Heart right ventricle (tissue), 16 donors: Measurements from ENCODE around the gene FAM229A. TPM values are rescaled to one million over a fixed set of nuclear protein-coding genes. Genes with fewer than 3 reads are reported as not detected.

ENCODE experiments used
- ATAC-seq, 8 donors: fragments of 200-7000 bp; cut with Tn5 transposase; one replicate each; pipeline ENCODE4 v1.9.1; 2020; ENCODE audit warnings: mild to moderate bottlenecking in 8 of 8, moderate library complexity in 8 of 8, moderate number of reproducible peaks in 1 of 8
- DNase-seq, 2 donors: peaks; one replicate each; pipeline ENCODE4 v3.0.0-alpha.2; 2020
- H3K27ac ChIP-seq, 10 donors: fragments of 200-600 bp; sonication (generic) in 2 of 10; one replicate each; pipeline versions ENCODE4 v1.5.0 to v1.8.0; 2020 to 2022; ENCODE audit warnings: mild to moderate bottlenecking in 3 of 10
- H3K27me3 ChIP-seq, 7 donors: fragments of 200-600 bp; one replicate each; pipeline ENCODE4 v1.8.0; 2021 to 2022; ENCODE audit warnings: mild to moderate bottlenecking in 2 of 7
- H3K36me3 ChIP-seq, 9 donors: fragments of 200-600 bp; sonication (generic) in 1 of 9; one replicate each; pipeline versions ENCODE4 v1.5.0 to v1.8.0; 2020 to 2022; ENCODE audit warnings: mild to moderate bottlenecking in 2 of 9
- H3K4me1 ChIP-seq, 9 donors: fragments of 200-600 bp; sonication (generic) in 1 of 9; one replicate each; pipeline versions ENCODE4 v1.5.0 to v1.8.0; 2020 to 2022; ENCODE audit warnings: mild to moderate bottlenecking in 4 of 9
- H3K4me3 ChIP-seq, 10 donors: fragments of 200-600 bp; sonication (generic) in 2 of 10; one replicate each; pipeline versions ENCODE4 v1.5.0 to v1.8.0; 2020 to 2022; ENCODE audit warnings: mild to moderate bottlenecking in 7 of 10, moderate library complexity in 2 of 10
- H3K9me3 ChIP-seq, 11 donors: fragments of 200-600 bp in 10 of 11; sonication (generic) in 2 of 11; one replicate each; pipeline versions ENCODE4 v1.5.0 to v1.8.0; 2013 to 2022; ENCODE audit warnings: mild to moderate bottlenecking in 2 of 11, control low read depth in 1 of 11, moderate library complexity in 1 of 11
- CTCF ChIP-seq, 9 donors: fragments of 200-600 bp; sonication (generic) in 2 of 9; IDR thresholded peaks; one replicate each; pipeline versions ENCODE4 v1.5.0 to v1.8.0; 2021 to 2022; ENCODE audit warnings: antibody characterized with exemption in 9 of 9, mild to moderate bottlenecking in 5 of 9, moderate library complexity in 1 of 9
- whole genome bisulfite sequencing, 2 donors: extraction: QIAGEN DNeasy Blood & Tissue Kit; methylation state at CpG; one replicate each; pipeline ENCODE4 v1.1.7; 2013; ENCODE audit warnings: inconsistent platforms in 1 of 2; 5-methylcytosine and 5-hydroxymethylcytosine counted together
- intact Hi-C, 10 donors: fragments of 100-400 bp; cut with DNase I; formaldehyde crosslinking; loops; one replicate each; pipeline versions ENCODE4 v1.11.1 to v1.14.2; 2022
- polyA plus RNA-seq, 2 donors: library from polyadenylated mRNA; stranded (reverse); fragments of 200-250 nt; gene quantifications; one replicate each; pipeline ENCODE4 v1.2.3, GENCODE V29; 2013
- total RNA-seq, 10 donors: library from RNA; stranded (reverse); fragmentation: NEBNext Ultra II Directional in 3 of 10; extraction: Animal tissue kit (Norgen Biotek cat#: 25700) in 3 of 10; gene quantifications; one replicate each; pipeline versions ENCODE4 v1.2.1 to v1.2.4, GENCODE V29; 2021 to 2023
- donor health status: Arrhythmogenic right ventricular cardiomyopathy.
- donor health status: ischemic (EF 13 %, LVEDD 7.1; RV severe dilation, severe dysfunction).
- donor health status: healthy with polysubstance abuse.
- donor health status: DM: no; HTN: yes; CAD: no.
- donor health status: DM: no; HTN: no; CAD: no.
- donor health status: ischemic (EF 25% LVEDD 6.9; RV normal size, moderate dysfunction).
- donor health status: ischemic (EF 25% LVEDD 5.7; RV mildly dilated, moderate dysfunction).
- donor health status: healthy.
- donor health status: DM: yes; HTN: yes; CAD: no.
- donor health status: Ischemic cardiomyopathy.
- donor health status: ischemic (EF 35%, LVEDD 5.7; RV mildly dilated, moderate dysfunction).
- donor health status: nonischemic (EF 11% LVEDD 7.7; RV severe dilation, severe dysfunction).
- donor health status: DM: yes; HTN: yes; CAD: no.
- donor health status: PGD.
- donor health status: ischemic (EF 29% LVEDD 5.4; RV normal size, mild dysfunction).
- donor health status: nonischemic (EF 23%, LVEDD 6.1; RV moderate dilation, normal function).

The FAM229A gene
- total and polyA plus RNA-seq, 12 donors: 0.93 to 13.4 (median 2.3) TPM

- 84 to 85% methylated on average over 6 of the region's 6 CpGs for WGBS, 2 donors
- Histone ChIP-seq H3K4me1 (peaks cover 7 to 19% (median 16%) of the 10 kb centered on the region in 9 donors), H3K27me3 (peaks cover 0 to 18% (median 0%) of the 10 kb centered on the region in 7 donors), H3K27ac (no peak overlapping the region), H3K4me3 (no peak overlapping the region), H3K36me3 (peaks cover 0 to 76% (median 51%) of the 10 kb centered on the region in 9 donors), H3K9me3 (no peaks in the 10 kb centered on the region)
- no peak for DNase-seq
- ATAC-seq: no peak
- no peak for TF ChIP-seq CTCF (IDR thresholded peaks at IDR 0.05)
- intact Hi-C loops: no loop called here
Observed at GRCh38 chr1:32365445-32365844, 3.2 kb upstream of the FAM229A start.

GRCh38 chr1:32364836-32365235, 2.6 kb upstream of the FAM229A start:
- no peak for ATAC-seq

GRCh38 chr1:32363713-32364112, 1.4 kb upstream of the FAM229A start:
- DNase-seq (no peak), ATAC-seq (no peak)
- H3K9me3 ChIP-seq: no peaks in the 10 kb centered on the region
- H3K27me3 ChIP-seq: peaks cover 0 to 18% (median 0%) of the 10 kb centered on the region in 7 donors
- TF ChIP-seq CTCF (IDR thresholded peaks at IDR 0.05): no peak
- peaks cover 7 to 19% (median 16%) of the 10 kb centered on the region in 9 donors for H3K4me1 ChIP-seq
- H3K4me3 ChIP-seq: no peak overlapping the region
- 92 to 94% methylated on average over 12 of the region's 12 CpGs for whole genome bisulfite sequencing, 2 donors
- no peak overlapping the region for H3K27ac ChIP-seq
- peaks cover 0 to 62% (median 34%) of the 10 kb centered on the region in 9 donors for H3K36me3 ChIP-seq
- intact Hi-C loops: no loop called here

More at GRCh38 chr1:32364836-32365235, 2.6 kb upstream of the FAM229A start:
- intact Hi-C loops: no loop called here
- H3K4me1 ChIP-seq: peaks cover 7 to 19% (median 16%) of the 10 kb centered on the region in 9 donors
- no peak overlapping the region for H3K4me3 ChIP-seq
- H3K9me3 ChIP-seq: no peaks in the 10 kb centered on the region
- whole genome bisulfite sequencing, 2 donors: 89 to 91% methylated on average over 5 of the region's 5 CpGs
- H3K27ac ChIP-seq: no peak overlapping the region
- peaks cover 0 to 18% (median 0%) of the 10 kb centered on the region in 7 donors for H3K27me3 ChIP-seq
- no peak for DNase-seq
- H3K36me3 ChIP-seq: peaks cover 0 to 73% (median 45%) of the 10 kb centered on the region in 9 donors
- no peak for TF ChIP-seq CTCF (IDR thresholded peaks at IDR 0.05)

GRCh38 chr1:32361674-32362473, 411 bp downstream of the FAM229A start:
- peaks cover 7 to 23% (median 16%) of the 10 kb centered on the region in 9 donors for H3K4me1 ChIP-seq
- H3K27me3 ChIP-seq: peaks cover 0 to 18% (median 0%) of the 10 kb centered on the region in 7 donors
- peak; percentile 74 to 84 (median 78) for ATAC-seq
- peak in 8 of 9 donors; percentile 12 to 71 (median 50) for TF ChIP-seq CTCF (IDR thresholded peaks at IDR 0.05)
- no peaks in the 10 kb centered on the region for H3K9me3 ChIP-seq
- intact Hi-C loops: no loop called here
- peak overlapping the region in 7 of 10 donors; percentile 12 to 67 (median 56) for H3K27ac ChIP-seq
- WGBS, 2 donors: 3% methylated on average over 90 to 91 of the region's 91 CpGs
- peaks cover 0 to 44% (median 15%) of the 10 kb centered on the region in 9 donors for H3K36me3 ChIP-seq
- DNase-seq: peak; percentile 57 to 67
- peak overlapping the region; percentile 4 to 54 (median 48) for H3K4me3 ChIP-seq
